ENCODE results near the gene TNS2.
A peak's percentile ranks its signal among the peaks of the same experiment; 100 is the strongest.

The TNS2 gene

DNA sequence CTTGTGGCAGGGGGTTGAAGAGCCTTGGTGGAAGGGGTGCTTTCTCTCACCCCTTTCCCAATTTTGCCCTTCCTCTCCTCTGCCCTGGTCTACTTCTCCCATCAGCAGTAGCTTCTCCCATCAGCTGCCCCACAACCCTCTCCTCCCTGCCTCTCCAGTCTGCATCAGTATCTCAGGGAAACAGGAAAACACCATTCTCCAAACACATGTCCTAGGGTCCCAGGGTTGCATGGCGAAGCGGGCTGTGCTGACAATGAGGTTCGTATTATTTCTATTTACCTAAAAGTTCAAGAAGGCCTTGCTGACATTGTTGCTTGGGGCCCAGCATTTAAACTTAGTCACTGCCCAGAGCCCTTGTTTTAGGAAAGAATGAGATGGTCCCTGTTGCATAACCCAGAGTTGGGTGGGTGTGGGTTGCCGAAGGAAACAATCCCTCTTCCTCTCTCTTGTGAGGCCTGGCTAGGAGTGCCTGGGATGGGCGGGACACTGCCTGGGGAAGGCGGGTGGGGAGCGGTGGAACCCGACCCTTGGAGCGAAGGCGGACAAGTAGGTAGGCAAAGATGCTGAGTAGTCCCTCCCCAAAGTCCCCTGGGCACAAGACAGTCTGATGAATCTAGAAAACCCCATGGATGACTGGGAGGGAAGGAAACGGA, 46.4 kb downstream of the TNS2 start:
- Histone ChIP-seq H3K27ac (ENCODE audit: poor library complexity, severe bottlenecking) (peak overlapping the region; percentile 93), H3K4me3 (ENCODE audit: severe bottlenecking) (no peak overlapping the region), H3K9me3 (ENCODE audit: severe bottlenecking) (no peaks in the 10 kb centered on the region), H3K36me3 (ENCODE audit: low read depth) (peaks cover 14% of the 10 kb centered on the region), H3K4me1 (ENCODE audit: insufficient read depth, poor library complexity, severe bottlenecking) (peaks cover 20% of the 10 kb centered on the region), H3K27me3 (ENCODE audit: insufficient read depth, poor library complexity, severe bottlenecking) (no peaks in the 10 kb centered on the region)
- ATAC-seq (ENCODE audit: low read depth) (no peak), DNase-seq (ENCODE audit: low spot score) (no peak)
- TF ChIP-seq, protein P1, sequence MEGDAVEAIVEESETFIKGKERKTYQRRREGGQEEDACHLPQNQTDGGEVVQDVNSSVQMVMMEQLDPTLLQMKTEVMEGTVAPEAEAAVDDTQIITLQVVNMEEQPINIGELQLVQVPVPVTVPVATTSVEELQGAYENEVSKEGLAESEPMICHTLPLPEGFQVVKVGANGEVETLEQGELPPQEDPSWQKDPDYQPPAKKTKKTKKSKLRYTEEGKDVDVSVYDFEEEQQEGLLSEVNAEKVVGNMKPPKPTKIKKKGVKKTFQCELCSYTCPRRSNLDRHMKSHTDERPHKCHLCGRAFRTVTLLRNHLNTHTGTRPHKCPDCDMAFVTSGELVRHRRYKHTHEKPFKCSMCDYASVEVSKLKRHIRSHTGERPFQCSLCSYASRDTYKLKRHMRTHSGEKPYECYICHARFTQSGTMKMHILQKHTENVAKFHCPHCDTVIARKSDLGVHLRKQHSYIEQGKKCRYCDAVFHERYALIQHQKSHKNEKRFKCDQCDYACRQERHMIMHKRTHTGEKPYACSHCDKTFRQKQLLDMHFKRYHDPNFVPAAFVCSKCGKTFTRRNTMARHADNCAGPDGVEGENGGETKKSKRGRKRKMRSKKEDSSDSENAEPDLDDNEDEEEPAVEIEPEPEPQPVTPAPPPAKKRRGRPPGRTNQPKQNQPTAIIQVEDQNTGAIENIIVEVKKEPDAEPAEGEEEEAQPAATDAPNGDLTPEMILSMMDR (IDR thresholded peaks at IDR 0.05; ENCODE audit: poor library complexity, severe bottlenecking) = no peak

DNA sequence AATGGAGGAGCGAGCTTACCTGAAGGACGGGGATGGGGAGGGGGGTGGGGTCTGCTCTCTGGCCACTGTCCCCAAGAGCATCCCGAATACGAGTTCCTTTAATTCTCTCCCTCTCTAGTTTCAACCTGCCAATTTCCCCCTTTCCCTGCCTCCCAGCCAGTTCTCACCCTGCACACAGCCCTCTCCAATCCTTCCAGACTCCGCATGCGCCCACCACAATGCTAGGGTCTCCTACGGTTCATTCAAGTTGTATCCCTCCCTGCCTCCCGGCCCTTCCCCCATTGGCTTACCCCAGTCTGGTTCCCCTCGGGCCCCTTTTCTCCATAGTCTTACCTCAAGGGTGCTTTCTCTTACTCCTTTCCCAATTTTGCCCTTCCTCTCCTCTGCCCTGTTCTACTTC, 46.9 kb downstream of the TNS2 start:
- H3K4me3 ChIP-seq (ENCODE audit: severe bottlenecking) = peak overlapping the region; percentile 44
- TF ChIP-seq, protein P1 (IDR thresholded peaks at IDR 0.05; ENCODE audit: poor library complexity, severe bottlenecking) = no peak
- peaks cover 20% of the 10 kb centered on the region for H3K4me1 ChIP-seq (ENCODE audit: insufficient read depth, poor library complexity, severe bottlenecking)

DNA sequence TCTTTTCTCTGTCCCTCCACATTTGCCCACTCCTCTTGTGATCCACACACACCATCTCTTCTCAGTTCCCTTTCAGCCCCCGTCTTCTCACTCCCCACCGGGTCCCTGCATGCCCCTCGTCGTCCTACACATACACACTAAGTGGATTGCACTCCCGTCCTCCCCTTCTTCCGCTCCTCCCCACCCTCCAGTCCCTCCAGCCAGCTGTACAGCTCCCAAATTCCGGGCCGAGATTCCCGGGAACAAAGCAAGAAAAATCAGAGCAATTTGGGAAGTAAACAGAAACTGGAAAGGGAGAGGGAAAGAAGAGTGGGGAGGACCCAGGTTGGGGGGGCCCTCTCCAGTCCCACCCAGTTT, 47.3 kb downstream of the TNS2 start:
- H3K9me3 ChIP-seq (ENCODE audit: severe bottlenecking) = no peaks in the 10 kb centered on the region
- peaks cover 20% of the 10 kb centered on the region for H3K4me1 ChIP-seq (ENCODE audit: insufficient read depth, poor library complexity, severe bottlenecking)
- peak overlapping the region; percentile 93 for H3K27ac ChIP-seq (ENCODE audit: poor library complexity, severe bottlenecking)
- TF ChIP-seq, protein P1 (IDR thresholded peaks at IDR 0.05; ENCODE audit: poor library complexity, severe bottlenecking) = no peak
- H3K4me3 ChIP-seq (ENCODE audit: severe bottlenecking) = peak overlapping the region; percentile 44
- ATAC-seq (ENCODE audit: low read depth) (peak; percentile 2; the same call in 1 of the 3 replicates), DNase-seq (ENCODE audit: low spot score) (no peak)
- H3K27me3 ChIP-seq (ENCODE audit: insufficient read depth, poor library complexity, severe bottlenecking) = no peaks in the 10 kb centered on the region
- H3K36me3 ChIP-seq (ENCODE audit: low read depth) = peaks cover 16% of the 10 kb centered on the region

More for the DNA sequence above, 46.9 kb downstream of the TNS2 start:
- DNase-seq (ENCODE audit: low spot score) (no peak), ATAC-seq (ENCODE audit: low read depth) (no peak)
- Histone ChIP-seq H3K9me3 (ENCODE audit: severe bottlenecking) (no peaks in the 10 kb centered on the region), H3K27me3 (ENCODE audit: insufficient read depth, poor library complexity, severe bottlenecking) (no peaks in the 10 kb centered on the region), H3K36me3 (ENCODE audit: low read depth) (peaks cover 16% of the 10 kb centered on the region), H3K27ac (ENCODE audit: poor library complexity, severe bottlenecking) (peak overlapping the region; percentile 93)

DNA sequence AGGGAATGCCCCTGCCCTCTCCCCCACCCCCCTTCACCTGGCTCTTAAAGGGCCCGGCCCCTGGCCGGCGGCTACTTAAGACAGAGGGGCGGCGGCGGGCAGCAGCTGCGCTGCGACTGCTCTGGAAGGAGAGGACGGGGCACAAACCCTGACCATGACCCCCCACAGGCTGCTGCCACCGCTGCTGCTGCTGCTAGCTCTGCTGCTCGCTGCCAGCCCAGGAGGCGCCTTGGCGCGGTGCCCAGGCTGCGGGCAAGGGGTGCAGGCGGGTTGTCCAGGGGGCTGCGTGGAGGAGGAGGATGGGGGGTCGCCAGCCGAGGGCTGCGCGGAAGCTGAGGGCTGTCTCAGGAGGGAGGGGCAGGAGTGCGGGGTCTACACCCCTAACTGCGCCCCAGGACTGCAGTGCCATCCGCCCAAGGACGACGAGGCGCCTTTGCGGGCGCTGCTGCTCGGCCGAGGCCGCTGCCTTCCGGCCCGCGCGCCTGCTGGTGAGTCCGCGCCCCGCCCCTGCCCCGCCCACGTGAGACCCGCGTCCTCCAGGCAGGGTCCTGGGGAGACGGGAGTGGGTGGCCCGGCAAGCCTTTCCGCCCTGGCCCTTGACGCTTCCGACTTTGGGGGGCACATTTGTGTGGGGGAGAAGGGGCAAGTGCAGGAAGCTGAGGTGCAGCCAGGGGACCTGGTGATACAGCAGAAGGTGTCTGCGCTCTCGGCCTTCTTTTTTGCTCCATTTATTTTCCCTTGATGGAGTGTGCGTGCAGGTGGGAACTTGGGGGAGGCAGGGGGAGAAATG, 47.9 kb downstream of the TNS2 start, which contains the start of gene IGFBP6:
TSS of gene IGFBP6 (plus strand) at position 104 of the 790 bp plus-strand sequence. CDS start at position 155, 51 bp downstream.
- peaks cover 16% of the 10 kb centered on the region for H3K36me3 ChIP-seq (ENCODE audit: low read depth)
- peak within 1 kb of the TSS; percentile 93 for H3K27ac ChIP-seq (ENCODE audit: poor library complexity, severe bottlenecking)

More for the DNA sequence above, 47.9 kb downstream of the TNS2 start, which contains the start of gene IGFBP6:
- Histone ChIP-seq H3K4me1 (ENCODE audit: insufficient read depth, poor library complexity, severe bottlenecking) (peaks cover 20% of the 10 kb centered on the region), H3K27me3 (ENCODE audit: insufficient read depth, poor library complexity, severe bottlenecking) (no peaks in the 10 kb centered on the region), H3K4me3 (ENCODE audit: severe bottlenecking) (peak within 1 kb of the TSS; percentile 44), H3K9me3 (ENCODE audit: severe bottlenecking) (no peaks in the 10 kb centered on the region)
- peak; percentile 59 for ATAC-seq (ENCODE audit: low read depth)
- TF ChIP-seq, protein P1 (IDR thresholded peaks at IDR 0.05; ENCODE audit: poor library complexity, severe bottlenecking) = no peak
- DNase-seq (ENCODE audit: low spot score) = no peak
